PC-9 (cell line): ENCODE measurements around the gene ZP1.

Experiments used
- EZH2 ChIP-seq: fragments of 200-600 bp; sonication (generic); IDR thresholded peaks from 2 replicates; pipeline ENCODE4 v1.8.0; 2017; ENCODE audit warnings: antibody characterized with exemption, low read depth
- TF ChIP-seq, protein P1 (sequence below): fragments of 200-600 bp; sonication (generic); conservative IDR thresholded peaks from 2 replicates; pipeline ENCODE4 v1.6.1; 2017; ENCODE audit warnings: mixed run types, antibody characterized with exemption, mild to moderate bottlenecking, moderate library complexity

DNA sequence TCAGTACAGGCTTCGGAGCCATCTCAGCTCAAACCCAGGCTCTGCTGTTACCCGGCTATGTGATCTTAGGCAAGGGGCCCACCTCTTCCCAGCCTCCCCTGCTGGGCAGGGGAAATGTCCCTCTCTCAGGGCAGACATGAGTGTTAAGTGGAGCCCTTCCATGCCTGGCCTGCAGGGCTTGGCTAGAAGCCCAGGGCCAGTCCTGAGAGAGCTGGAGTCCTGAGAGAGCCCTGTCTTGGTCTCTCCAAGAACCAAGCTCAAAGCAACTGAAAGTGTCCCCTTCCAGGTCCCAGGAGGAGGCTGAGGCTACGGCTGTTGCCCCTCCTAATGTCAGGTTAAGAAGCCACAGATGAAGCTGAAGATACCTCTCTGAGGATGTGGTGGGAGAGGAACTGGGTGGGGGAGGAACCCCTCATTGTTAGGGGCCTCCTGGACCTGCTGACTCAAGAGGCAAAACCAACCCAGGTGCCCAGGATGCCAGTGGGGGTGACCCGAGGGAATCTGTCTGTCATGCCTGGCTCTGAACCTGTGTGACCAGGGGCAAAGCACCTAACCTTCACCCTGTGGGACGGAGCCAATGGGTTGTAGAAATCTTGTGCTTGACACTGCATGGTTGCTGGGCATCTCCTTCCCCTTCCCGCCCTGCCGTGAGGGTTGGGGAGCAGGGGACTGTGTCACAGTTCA lies 4.2 kb downstream of the ZP1 start:
- TF ChIP-seq, protein P1, sequence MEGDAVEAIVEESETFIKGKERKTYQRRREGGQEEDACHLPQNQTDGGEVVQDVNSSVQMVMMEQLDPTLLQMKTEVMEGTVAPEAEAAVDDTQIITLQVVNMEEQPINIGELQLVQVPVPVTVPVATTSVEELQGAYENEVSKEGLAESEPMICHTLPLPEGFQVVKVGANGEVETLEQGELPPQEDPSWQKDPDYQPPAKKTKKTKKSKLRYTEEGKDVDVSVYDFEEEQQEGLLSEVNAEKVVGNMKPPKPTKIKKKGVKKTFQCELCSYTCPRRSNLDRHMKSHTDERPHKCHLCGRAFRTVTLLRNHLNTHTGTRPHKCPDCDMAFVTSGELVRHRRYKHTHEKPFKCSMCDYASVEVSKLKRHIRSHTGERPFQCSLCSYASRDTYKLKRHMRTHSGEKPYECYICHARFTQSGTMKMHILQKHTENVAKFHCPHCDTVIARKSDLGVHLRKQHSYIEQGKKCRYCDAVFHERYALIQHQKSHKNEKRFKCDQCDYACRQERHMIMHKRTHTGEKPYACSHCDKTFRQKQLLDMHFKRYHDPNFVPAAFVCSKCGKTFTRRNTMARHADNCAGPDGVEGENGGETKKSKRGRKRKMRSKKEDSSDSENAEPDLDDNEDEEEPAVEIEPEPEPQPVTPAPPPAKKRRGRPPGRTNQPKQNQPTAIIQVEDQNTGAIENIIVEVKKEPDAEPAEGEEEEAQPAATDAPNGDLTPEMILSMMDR: no peak
- no peak for TF ChIP-seq EZH2
